Kidney capillary endothelial cell (primary cell): ENCODE results near the gene ZNF519.
"Not testable (repeated sequence)": the region's sequence is repeated elsewhere in the genome, so short reads cannot be mapped to it uniquely, and the experiment has no call there.

Source experiments
- DNase-seq: peaks from one replicate; pipeline ENCODE4 v3.0.0-alpha.2; 2018; ENCODE audit warnings: low spot score

ZNF519 gene

DNA sequence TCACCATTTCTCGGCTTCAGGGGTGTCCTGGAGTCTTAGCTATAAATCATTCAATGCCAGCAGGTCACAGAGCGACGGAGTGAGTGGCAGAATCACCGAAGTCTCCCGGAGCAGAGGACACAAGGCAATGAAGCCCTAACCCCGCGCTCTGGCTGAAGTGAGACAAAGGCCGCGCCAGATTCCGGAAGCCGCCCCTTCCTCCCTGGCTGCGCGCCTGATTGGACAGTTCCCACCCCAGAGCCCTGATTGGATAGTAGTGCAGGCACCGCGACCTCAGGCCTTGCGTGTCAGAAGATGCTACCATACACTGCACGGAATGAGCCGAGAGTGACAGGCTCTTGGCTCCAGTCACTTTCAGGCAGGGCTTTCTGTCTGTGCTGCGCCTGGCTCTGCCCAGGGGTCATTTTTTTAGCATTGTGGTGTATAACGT, at the start of gene ZNF519:
Gene ZNF519 (minus strand): TSS at position 165 of the 430 bp plus-strand sequence. CDS start 158 bp downstream, at position 7.
- peak; percentile 85 for DNase-seq

DNA sequence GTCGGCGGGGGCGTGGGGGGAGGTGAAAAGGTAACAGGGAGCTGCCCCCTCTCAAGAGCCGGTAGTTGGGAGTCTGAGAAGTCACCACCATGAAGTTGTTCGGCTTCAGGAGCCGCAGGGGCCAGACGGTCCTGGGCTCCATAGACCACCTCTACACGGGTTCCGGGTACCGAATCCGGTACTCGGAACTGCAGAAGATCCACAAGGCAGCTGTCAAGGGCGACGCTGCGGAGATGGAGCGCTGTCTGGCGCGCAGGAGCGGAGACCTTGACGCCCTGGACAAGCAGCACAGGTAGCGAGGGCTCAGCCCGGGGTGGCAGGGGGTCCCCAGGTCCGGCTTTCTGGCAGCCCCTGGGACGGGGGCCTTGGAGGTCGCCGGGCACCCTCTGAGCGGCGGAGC, 47.1 kb upstream of the ZNF519 start:
- no peak for DNase-seq

DNA sequence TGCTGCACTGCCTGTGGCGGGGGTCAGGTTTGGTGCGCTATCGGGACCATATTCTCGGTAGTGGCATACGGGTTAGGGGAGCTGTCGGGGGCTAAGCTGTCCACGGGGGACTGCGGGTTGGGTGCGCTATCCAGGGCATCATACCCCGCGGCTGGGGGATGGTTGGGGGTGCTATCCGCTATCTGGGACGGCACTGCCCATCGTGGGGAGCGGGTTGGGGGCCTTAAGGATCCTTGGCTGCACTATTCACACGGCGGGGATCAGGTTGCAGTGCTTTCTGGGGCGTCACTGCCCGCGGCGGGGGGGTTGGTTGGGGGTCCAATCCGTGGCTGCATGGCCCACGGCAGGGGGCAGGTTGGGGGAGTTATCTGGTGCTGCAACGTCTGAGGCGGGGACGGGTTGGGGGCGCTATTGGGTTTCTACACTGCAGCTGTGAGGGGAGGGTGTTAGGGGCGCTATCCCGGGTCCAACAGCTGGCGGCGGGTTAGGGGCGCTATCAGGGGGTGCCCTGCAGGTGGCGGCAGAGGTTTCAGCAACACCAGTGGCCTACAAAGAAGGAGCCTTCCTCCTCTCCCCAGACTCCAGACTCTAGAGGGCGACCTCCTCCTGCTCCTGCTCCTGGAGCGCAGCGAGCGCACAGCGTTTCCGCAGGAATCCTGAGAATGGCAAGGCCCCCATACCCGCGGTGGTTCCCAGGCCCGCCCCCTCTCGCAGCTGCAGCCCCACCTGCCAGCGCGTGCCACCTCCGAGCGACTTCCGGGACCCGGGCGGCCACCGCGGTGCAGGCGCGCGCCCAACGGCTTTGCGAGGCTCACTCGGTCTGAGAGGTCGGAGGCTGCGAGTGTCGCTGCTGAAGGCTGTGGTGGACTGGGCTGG, 46.3 kb upstream of the ZNF519 start:
- DNase-seq = peak; percentile 15

DNA sequence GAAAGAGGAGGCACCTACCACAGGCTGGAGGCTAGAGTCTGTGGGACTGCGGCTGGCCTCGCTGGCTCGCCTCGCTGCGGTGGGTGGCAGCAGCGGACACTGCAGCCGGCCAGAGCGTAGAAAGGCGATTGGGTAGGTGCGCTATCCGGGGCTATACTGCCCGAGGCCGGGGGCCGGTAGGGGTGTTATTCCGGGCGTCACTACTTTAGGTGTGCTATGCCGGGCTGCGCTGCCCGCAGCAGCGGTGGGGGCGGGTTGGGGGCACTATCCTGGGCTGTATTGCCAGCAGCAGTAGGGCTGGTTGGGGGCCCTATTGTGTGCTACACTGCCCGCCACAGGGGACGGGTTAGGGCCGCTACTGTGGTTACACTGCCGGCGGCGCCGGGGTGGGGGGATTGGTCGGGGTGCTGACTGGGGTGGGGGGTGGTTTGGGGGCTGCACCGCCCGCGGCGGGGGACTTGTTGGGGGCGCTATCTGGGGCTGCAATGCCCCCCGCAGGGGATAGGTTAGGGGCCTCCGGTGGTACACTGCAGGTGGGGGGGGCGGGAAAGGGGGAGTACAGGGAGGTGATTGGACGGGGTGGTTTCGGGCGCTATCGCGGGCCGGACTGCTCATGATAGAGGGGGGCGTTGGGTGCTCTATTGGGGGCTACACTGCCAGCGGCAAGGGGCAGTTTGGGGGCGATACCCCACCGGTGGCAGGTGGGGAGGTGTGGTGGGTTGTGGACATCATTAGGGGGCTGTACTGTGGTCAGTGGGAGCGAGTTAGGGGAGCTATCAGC, 45.5 kb upstream of the ZNF519 start:
- DNase-seq = not testable (repeated sequence)

DNA sequence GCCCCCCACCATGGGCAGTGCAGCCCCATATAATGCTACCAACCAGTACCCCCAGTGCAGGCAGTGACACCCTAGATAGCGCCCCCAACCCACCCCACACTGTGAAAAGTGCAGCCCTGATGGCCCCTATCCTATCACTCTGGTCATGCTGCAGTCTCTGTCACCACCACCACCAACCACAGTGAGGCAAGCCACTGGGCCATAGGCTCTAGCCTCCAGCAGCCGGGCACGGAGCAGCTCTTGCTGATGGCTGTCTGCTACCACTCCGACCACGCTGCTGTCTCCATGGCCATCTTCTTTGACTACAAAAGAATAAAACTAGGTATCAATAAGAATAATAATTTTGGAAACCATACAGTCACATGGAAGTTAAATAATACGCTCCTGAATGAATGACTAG, 43.2 kb upstream of the ZNF519 start:
- DNase-seq = not testable (repeated sequence)

DNA sequence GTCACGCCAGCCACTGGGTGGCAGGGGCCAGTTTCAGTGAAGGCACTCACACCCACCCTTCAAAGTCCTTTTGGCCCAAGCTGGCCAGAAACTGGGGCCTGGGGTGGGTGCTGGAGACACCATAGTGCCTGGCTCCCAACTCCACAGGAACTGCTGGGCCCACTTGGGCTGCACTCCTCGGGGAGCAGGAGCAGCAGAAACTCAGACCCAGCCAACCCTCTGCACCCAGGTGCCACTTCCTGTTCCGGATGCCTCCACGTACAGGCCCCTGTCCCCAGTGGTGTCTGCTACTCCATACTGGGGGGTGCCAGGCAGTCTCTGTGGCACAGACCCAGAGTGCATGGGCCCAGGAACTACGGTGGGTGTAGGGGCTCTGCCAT, 42.5 kb upstream of the ZNF519 start:
- DNase-seq = no peak

DNA sequence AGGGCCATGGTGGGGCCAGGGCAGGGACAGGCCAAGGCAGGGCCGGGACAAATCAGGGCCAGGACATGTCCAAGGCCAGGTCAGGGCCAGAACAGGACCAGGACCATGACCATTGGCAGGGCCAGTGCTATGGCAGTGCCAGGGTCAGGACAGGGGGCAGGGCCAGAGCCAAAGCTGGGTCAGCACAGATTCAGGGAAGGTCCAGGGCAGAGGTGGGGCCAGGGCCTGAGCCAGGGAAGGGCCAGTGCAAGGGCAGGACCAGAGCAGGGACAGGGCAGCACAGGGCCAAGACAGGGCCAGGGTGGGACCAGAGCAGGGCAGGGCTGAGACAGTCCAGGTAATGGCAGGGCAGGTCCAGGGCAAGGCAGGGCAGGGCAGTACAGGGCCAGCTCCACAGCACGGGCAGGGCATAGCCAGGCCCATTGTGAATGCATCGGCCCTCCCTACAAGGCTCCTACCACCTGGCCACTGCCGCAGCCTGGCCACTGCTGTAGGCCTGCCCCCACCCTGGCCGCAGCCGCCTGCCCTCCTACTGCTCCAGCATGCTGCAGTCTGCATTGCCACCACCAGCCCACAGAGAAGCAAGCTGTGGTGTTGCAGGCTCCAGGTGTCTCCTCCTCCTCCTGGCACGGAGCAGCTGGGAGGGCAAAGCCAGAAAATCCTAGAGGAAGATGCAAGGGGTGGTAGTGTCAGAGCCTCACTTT, 41.9 kb upstream of the ZNF519 start:
- not testable (repeated sequence) for DNase-seq

DNA sequence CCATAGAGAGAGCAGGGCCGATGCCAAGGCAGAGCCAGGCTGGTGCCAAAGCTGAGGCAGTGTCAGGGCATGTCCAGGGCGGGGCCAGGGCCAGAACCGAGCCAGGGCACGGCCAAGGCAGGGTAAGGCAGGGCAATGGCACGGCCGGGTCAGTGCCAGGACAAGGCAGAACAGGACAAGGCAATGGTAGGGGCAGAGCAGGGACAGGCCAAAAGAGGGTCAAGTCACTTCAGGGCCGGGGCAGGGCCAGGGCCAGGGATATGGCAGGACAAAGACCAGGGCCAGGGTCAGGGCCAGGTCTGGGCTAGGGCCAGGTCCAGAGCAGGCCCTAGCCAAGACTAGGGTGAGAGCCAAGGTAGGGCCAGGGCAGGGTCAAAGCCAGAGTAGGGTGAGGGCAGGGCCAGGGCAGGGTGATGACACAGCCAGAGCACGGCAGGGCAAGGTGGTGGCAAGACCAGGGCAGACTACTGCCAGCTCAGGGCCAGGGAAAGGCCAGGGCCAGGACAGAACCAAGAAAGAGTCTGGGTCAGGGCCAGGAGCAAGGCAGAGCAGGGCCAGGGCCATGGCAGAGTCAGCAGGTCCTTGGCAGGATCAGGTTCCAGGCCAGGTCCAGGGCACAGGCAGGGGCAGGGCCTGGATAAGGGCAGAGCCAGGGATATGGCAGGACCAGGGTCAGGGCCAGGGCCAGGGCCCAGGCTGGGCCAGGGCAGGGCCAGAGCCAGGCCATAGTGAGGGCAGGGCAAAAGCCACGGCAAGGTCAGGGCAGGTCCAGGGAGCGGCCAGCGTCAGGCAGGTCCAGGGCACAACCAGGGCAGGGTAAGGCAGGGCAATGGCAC, 41.1 kb upstream of the ZNF519 start:
- not testable (repeated sequence) for DNase-seq

DNA sequence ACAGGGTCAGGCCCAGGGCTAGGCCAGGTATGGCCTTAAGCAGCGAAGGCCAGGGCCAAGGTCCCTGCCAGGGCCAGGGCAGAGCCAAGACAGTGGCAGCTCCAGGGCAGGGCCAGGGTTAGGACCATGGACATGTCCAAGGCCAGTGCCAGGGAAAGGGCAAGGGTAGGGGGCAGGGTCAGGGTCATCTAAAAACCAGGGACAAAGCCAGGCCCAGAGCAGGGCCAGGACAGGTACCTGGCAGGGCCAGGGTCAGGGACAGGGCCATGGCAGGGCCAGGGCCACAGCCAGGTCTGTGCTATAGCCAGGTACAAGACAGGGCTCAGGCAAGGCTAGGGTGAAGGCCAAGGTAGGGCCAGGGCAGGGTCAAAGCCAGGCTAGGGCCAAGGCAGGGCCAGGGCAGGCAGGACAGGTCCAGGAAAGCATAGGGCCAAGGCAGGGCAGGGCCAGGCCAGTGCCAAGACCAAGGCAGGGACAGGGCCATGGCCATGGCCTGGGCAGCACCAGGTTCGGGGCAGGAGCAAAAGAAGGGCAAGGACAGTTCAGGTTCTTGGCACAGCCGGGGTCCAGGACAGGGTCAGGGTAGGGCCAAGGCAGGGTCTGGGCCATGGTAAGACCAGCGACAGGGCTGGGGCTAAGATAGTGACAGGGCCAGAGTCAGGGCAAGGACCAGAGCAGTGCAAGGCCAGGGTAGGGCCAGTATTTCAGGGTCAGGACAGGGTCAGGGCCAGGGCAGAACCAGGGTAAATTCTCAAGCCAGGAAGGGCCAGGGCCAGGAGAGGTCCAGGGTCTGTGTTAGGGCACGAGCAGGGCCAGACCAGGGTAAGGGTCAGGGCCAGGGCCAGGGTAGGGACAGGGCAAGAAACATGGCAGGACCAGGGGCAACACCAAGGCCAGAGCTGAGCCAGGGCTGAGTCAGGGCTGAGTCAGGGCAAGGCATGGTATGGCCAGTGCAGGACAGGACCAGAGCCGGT, 40.2 kb upstream of the ZNF519 start:
- DNase-seq = not testable (repeated sequence)

DNA sequence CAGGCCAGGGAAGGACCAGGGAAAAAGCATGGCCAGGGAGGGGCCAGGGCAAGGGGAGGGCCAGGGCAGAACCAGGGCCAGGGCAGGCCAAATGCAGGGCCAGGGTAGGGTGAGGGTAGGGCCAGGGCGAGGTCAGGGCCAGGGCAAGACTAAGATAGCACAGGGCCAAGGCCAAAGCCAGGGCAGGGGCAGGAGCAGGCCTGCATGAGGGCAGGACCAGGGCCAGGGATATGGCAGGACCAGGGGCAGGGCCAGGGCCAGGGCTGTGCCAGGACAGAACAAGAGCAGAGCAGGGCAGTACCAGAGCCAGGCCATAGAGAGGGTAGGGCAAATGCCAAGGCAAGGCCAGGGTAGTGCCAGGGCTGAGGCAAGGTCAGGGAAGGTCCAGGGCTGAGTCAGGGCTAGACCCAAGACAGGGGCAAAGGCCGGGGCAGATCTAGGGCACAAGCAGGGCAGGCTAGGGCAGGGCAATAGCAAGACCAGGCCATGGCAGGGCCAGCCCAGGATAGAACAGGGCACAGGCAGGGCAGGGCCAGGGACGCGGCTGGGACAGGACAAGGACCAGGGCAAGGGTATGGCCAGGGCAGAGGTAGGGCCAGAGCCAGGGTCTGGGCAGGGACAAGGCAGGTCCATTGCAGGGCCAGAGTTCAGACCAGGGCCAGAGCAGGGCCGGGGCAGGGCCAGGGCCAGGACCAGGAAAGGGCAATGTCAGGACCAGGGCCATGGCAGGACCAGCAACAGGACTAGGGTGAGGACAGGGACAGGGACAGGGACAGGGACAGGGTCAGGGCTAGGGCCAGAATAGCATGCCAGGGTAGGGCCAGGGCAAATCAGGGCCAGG, 39.3 kb upstream of the ZNF519 start:
- DNase-seq = not testable (repeated sequence)

DNA sequence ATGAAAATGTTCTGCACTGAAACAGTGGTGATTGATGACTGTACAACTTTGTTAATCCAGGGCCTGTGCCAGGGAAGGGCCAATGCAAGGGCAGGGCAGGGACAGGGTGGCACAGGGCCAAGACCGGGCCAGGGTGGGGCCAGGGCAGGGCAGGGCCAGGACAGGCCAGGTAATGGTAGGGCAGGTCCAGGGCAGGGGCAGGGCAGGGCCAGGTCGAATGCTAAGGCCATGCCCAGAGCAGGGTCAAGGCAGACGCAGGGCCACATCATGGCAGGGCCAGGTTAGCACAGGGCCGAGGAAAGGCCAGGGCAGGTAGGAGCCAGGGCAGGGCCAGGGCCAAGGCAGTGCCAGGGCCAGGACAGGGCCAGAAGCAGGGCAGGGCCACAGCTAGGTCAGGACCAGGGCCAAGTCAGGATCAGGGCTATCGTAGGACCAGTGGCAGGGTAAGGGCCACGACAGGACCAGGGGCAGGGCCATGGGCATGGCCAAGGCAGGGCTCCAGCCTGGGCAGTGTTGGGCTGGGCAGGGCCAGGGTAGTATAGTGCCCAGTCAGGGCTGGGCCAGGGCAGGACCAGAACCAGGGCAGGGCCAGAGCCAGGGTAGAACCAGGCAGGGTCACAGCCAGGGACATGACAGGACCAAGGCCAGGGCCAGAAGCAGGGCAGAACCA, 38.3 kb upstream of the ZNF519 start:
- DNase-seq = not testable (repeated sequence)

DNA sequence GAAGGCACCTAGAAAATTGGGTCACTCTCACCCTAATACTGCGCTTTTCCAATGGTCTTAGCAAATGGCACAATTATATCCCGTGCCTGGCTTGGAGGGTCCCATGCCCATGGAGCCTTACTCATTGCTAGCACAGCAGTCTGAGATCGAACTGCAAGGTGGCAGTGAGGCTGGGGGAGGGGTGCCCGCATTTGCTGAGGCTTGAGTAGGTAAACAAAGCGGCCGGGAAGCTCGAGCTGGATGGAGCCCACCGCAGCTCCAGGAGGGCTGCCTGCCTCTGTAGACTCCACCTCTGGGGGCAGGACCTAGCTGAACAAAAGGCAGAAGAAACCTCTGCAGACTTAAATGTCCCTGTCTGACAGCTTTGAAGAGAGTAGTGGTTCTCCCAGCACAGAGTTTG, 30.7 kb upstream of the ZNF519 start:
- not testable (repeated sequence) for DNase-seq

DNA sequence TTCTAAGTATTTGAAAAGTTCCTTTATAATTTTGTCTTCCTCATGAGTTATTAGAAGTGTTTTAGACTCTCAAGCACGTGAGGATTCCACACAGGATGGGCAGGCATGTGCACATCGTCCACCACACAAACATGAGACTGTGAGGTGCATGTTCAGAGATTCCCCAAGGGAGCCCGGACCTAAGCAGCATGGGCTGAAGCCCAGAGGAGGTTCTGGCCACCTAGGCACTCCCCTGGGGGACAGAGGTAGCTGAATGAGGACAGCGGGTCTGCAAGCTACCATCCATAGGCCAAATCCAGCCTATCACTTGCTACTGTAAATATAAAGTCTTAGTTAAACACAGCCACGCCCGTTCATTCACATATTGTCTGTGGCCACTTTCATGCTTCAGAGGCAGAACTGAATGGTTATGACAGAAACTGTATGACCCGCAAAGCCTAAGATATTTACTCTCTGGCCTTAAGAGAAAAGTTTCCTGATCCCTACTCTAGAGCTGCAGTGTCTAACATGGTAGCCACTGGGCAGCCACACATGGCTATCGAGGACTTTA, 19.4 kb upstream of the ZNF519 start:
- not testable (repeated sequence) for DNase-seq

DNA sequence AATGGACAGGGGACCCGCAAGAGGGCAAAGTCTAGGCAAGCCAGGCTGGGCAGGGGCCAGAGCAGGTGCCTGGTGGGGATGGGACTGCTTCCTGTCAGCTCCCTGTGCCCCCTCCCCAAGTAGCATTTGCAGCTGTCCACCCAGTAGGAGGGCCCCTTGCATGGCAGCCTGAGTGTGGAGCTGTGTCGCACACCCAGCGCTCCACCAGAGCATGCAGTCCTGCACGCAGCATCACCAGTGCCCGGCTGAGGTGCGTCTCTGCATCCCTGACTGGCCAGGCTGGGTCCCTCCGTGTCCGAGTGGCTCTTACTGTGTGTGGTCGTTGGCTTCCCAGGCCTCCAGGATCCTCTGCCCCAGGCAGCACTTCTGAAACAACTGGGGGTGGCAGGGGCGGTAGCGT, 18.5 kb upstream of the ZNF519 start:
- DNase-seq = not testable (repeated sequence)

DNA sequence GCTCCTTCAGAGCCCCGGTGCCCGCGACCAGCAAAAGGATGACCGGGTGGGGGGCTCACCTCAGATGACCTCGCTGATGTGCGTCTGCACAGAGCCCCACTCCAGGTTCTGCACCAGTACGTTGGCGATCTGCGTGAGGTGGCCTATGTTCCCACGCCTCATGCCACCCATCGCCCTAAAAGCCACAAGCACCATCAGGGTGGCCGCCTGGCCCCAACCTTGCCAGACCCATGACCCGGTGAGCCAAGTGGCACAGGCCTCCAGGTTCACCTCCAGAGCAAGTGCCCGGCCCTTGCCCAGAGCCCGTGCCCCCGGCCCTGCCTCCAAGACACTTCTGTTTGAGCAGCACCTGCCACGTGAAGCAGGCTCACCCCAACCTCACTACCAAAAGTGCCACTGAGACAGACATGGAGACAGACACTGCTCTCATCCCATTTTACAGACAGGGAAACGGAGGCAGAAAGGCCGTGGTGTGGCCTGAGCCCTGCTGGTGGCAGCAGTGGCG, 17.7 kb upstream of the ZNF519 start:
- not testable (repeated sequence) for DNase-seq

DNA sequence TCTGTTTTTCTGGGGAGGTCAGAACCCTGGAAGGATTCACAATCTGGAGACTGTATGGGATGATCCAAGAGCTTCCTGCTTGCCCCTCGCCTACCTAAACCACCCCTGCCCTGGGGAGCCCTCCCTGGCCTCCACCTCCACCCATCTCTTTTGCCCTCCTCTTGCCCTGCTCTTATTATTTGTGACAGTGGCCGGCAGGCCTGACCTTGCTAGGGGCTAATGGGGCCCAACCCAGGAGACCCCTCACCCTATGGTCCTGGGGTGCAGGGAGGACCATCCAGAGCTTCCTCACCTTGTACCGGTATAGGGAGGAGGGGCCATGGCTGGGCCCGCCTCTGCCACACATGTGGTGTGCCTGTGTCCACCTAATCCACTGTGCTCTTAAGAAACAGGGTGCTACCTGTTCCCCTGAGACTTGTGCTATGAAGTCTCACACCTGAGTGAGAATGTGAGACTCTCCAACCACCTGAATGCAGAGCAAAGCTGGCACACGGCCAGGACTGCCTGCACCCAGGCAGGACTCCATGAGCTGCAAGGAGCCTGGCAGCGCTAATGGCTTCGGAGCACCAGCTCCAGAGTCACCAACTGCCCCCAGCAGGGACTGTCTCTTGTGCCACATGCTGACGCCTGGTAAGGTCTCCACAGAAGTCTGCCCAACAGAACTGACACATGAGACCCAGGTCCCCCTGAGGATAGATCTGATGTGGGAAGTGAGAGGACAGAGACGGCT, 17.1 kb upstream of the ZNF519 start:
- not testable (repeated sequence) for DNase-seq
